ENCODE results near the gene LRRTM4. TPM values are rescaled to one million over a fixed set of nuclear protein-coding genes. Genes with fewer than 3 reads are reported as not detected.
A peak's percentile ranks its signal among the peaks of the same experiment; 100 is the strongest.

Gene LRRTM4
- total RNA-seq, 1 experiment from 2014 or later: not detected

DNA sequence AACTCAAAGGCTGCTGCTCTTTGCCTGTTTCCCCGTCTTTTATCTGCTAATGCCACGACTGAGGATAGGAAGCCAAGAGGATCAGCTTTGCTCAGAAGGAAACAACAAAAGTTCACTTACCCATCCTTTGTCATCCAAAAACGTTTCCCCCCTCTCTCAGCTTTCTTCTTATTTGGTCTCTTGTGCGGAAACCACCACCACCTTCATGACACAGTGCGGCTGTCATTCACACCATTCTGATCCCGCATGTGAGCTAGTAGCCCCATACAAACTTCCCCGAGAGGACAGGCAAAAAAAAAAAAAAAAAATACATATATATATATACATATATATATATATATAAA, 656 bp downstream of the LRRTM4 start:
- Histone ChIP-seq H3K9me2 (replicated peaks; ENCODE audit: insufficient read depth, low read length) (peaks cover 5% of the 10 kb centered on the region; the same call in 1 of the 2 replicates), H3K27ac (ENCODE audit: low read length) (no peak overlapping the region), H3K4me1 (ENCODE audit: low read length) (no peaks in the 10 kb centered on the region), H3K4me2 (ENCODE audit: low read depth, low read length, poor library complexity, severe bottlenecking) (no peak overlapping the region), H3K36me3 (ENCODE audit: insufficient read depth, low read length) (no peaks in the 10 kb centered on the region), H2AFZ (ENCODE audit: low read length) (no peak overlapping the region), H3K9ac (ENCODE audit: low read length) (no peak overlapping the region), H3K9me3 (ENCODE audit: low read length) (peaks cover 7% of the 10 kb centered on the region), H3K27me3 (ENCODE audit: low read length) (no peaks in the 10 kb centered on the region), H3K79me2 (ENCODE audit: low read length) (no peaks in the 10 kb centered on the region), H3K4me3 (ENCODE audit: low read length) (no peak overlapping the region), H4K20me1 (ENCODE audit: insufficient read depth, low read depth, low read length) (no peaks in the 10 kb centered on the region)
- no peak for DNase-seq

GRCh38 chr2:77520641-77521547, 1.3 kb downstream of the LRRTM4 start:
- no peaks in the 10 kb centered on the region for H3K79me2 ChIP-seq (ENCODE audit: low read length)
- peaks cover 7% of the 10 kb centered on the region for H3K9me3 ChIP-seq (ENCODE audit: low read length)
- DNase-seq: no peak
- no peaks in the 10 kb centered on the region for H3K4me1 ChIP-seq (ENCODE audit: low read length)
- H2AFZ ChIP-seq (ENCODE audit: low read length): no peak overlapping the region
- peaks cover 6% of the 10 kb centered on the region; the same call in 1 of the 2 replicates for H3K9me2 ChIP-seq (replicated peaks; ENCODE audit: insufficient read depth, low read length)
- no peaks in the 10 kb centered on the region for H3K36me3 ChIP-seq (ENCODE audit: insufficient read depth, low read length)
- H3K4me2 ChIP-seq (ENCODE audit: low read depth, low read length, poor library complexity, severe bottlenecking): no peak overlapping the region
- H3K9ac ChIP-seq (ENCODE audit: low read length): no peak overlapping the region
- no peak overlapping the region for H3K27ac ChIP-seq (ENCODE audit: low read length)
- no peaks in the 10 kb centered on the region for H3K27me3 ChIP-seq (ENCODE audit: low read length)
- no peaks in the 10 kb centered on the region for H4K20me1 ChIP-seq (ENCODE audit: insufficient read depth, low read depth, low read length)
- no peak overlapping the region for H3K4me3 ChIP-seq (ENCODE audit: low read length)

DNA sequence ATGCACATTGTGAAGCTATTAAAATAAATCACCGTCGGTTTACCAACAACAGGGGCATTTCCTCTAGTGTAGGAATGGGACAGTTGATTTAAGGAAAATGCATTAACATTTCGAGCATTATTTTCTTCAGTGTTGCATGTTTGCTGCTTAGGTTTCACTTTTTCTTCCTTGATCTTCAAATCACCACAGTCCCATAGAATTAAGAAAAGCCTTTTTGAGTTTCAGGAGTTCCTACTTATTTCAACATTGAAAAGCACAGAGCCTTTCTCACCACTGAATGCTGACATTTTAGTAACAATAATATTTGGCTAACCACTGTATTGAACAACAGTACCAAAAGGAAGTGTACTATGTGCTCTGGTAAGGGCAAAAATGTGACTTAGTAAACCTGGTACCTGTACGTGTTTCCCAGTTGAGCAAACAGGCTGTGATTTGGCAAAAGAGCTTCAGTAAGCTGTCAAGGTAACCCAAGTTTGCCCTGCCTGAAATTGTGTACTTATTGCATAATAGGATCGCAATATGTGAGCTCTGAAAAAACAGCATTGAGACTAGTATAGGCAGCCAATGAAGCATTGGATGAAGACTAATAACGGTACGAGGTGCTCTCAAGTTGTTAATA, 2.2 kb downstream of the LRRTM4 start:
- no peaks in the 10 kb centered on the region for H3K36me3 ChIP-seq (ENCODE audit: insufficient read depth, low read length)
- no peak for DNase-seq
- no peaks in the 10 kb centered on the region for H4K20me1 ChIP-seq (ENCODE audit: insufficient read depth, low read depth, low read length)
- peaks cover 6% of the 10 kb centered on the region; the same call in 1 of the 2 replicates for H3K9me2 ChIP-seq (replicated peaks; ENCODE audit: insufficient read depth, low read length)
- no peak overlapping the region for H3K4me2 ChIP-seq (ENCODE audit: low read depth, low read length, poor library complexity, severe bottlenecking)
- H3K27me3 ChIP-seq (ENCODE audit: low read length): no peaks in the 10 kb centered on the region
- no peak overlapping the region for H2AFZ ChIP-seq (ENCODE audit: low read length)
- peaks cover 9% of the 10 kb centered on the region for H3K9me3 ChIP-seq (ENCODE audit: low read length)
- no peaks in the 10 kb centered on the region for H3K79me2 ChIP-seq (ENCODE audit: low read length)
- H3K4me1 ChIP-seq (ENCODE audit: low read length): no peaks in the 10 kb centered on the region
- H3K4me3 ChIP-seq (ENCODE audit: low read length): no peak overlapping the region
- no peak overlapping the region for H3K9ac ChIP-seq (ENCODE audit: low read length)
- no peak overlapping the region for H3K27ac ChIP-seq (ENCODE audit: low read length)

- no peak for DNase-seq
- no peaks in the 10 kb centered on the region for H3K79me2 ChIP-seq (ENCODE audit: low read length)
Measured at GRCh38 chr2:77519164-77519887, 2.9 kb downstream of the LRRTM4 start.

DNA sequence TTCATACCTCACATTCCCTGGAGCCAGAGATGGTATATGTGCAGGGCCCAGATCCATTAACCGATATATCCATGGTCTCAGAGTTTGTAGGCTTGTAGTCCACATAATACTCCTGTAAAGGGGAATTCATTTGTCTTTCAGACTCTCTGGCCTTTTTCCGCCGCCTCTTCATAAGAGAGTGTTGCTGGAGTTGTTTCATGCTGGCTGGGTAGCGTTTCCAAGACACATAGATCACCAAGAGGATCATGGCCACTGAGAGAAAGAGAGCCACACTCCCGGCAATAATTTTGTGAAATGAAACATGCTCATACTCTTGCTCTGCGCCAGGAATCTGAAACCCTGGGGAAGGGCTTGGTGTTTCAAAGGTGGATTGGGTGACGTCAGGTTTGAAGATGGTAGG, 3.9 kb downstream of the LRRTM4 start:
- Histone ChIP-seq H2AFZ (ENCODE audit: low read length) (no peak overlapping the region), H3K4me2 (ENCODE audit: low read depth, low read length, poor library complexity, severe bottlenecking) (no peak overlapping the region), H3K9me3 (ENCODE audit: low read length) (peaks cover 16% of the 10 kb centered on the region), H4K20me1 (ENCODE audit: insufficient read depth, low read depth, low read length) (no peaks in the 10 kb centered on the region), H3K9me2 (replicated peaks; ENCODE audit: insufficient read depth, low read length) (peaks cover 6% of the 10 kb centered on the region; the same call in 1 of the 2 replicates), H3K79me2 (ENCODE audit: low read length) (no peaks in the 10 kb centered on the region), H3K4me3 (ENCODE audit: low read length) (no peak overlapping the region), H3K27me3 (ENCODE audit: low read length) (no peaks in the 10 kb centered on the region), H3K9ac (ENCODE audit: low read length) (no peak overlapping the region), H3K4me1 (ENCODE audit: low read length) (no peaks in the 10 kb centered on the region), H3K27ac (ENCODE audit: low read length) (no peak overlapping the region), H3K36me3 (ENCODE audit: insufficient read depth, low read length) (no peaks in the 10 kb centered on the region)
- DNase-seq: no peak

More at GRCh38 chr2:77519164-77519887, 2.9 kb downstream of the LRRTM4 start:
- Histone ChIP-seq H4K20me1 (ENCODE audit: insufficient read depth, low read depth, low read length) (no peaks in the 10 kb centered on the region), H3K4me3 (ENCODE audit: low read length) (no peak overlapping the region), H3K36me3 (ENCODE audit: insufficient read depth, low read length) (no peaks in the 10 kb centered on the region), H3K9ac (ENCODE audit: low read length) (no peak overlapping the region), H3K27ac (ENCODE audit: low read length) (no peak overlapping the region), H3K9me2 (replicated peaks; ENCODE audit: insufficient read depth, low read length) (peaks cover 6% of the 10 kb centered on the region; the same call in 1 of the 2 replicates), H3K4me2 (ENCODE audit: low read depth, low read length, poor library complexity, severe bottlenecking) (no peak overlapping the region), H3K9me3 (ENCODE audit: low read length) (peaks cover 16% of the 10 kb centered on the region), H2AFZ (ENCODE audit: low read length) (no peak overlapping the region), H3K27me3 (ENCODE audit: low read length) (no peaks in the 10 kb centered on the region), H3K4me1 (ENCODE audit: low read length) (no peaks in the 10 kb centered on the region)

- no peaks in the 10 kb centered on the region for H3K27me3 ChIP-seq (ENCODE audit: low read length)
- H3K4me2 ChIP-seq (ENCODE audit: low read depth, low read length, poor library complexity, severe bottlenecking): no peak overlapping the region
- H3K9me2 ChIP-seq (replicated peaks; ENCODE audit: insufficient read depth, low read length): peaks cover 6% of the 10 kb centered on the region; the same call in 1 of the 2 replicates
- H3K9me3 ChIP-seq (ENCODE audit: low read length): peaks cover 37% of the 10 kb centered on the region
- H4K20me1 ChIP-seq (ENCODE audit: insufficient read depth, low read depth, low read length): no peaks in the 10 kb centered on the region
- no peak for DNase-seq
- no peaks in the 10 kb centered on the region for H3K36me3 ChIP-seq (ENCODE audit: insufficient read depth, low read length)
- H2AFZ ChIP-seq (ENCODE audit: low read length): no peak overlapping the region
- H3K4me1 ChIP-seq (ENCODE audit: low read length): no peaks in the 10 kb centered on the region
- no peaks in the 10 kb centered on the region for H3K79me2 ChIP-seq (ENCODE audit: low read length)
- no peak overlapping the region for H3K27ac ChIP-seq (ENCODE audit: low read length)
- no peak overlapping the region for H3K9ac ChIP-seq (ENCODE audit: low read length)
- H3K4me3 ChIP-seq (ENCODE audit: low read length): no peak overlapping the region
Measured at GRCh38 chr2:77513191-77513590, 9.0 kb downstream of the LRRTM4 start.

DNA sequence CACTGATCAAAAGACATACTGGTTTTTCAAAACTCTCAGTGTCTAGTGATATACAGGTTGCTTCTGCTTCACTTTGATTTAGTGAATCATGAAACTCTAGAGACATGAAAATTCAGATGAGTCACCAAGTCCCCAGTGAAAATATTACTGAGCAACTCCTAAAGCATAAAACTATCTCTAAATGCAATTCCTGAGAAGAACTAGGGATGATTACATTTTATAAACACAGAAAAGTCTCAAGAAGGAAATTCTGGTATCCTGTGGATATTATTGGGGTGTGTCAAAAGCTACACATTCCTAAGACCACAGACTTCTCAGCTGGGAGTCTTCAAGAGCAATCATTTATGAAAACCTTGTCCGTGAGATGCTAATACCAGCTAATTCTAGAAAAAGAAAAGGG, 9.7 kb downstream of the LRRTM4 start:
- Histone ChIP-seq H3K27ac (ENCODE audit: low read length) (no peak overlapping the region), H3K9ac (ENCODE audit: low read length) (no peak overlapping the region), H4K20me1 (ENCODE audit: insufficient read depth, low read depth, low read length) (no peaks in the 10 kb centered on the region), H2AFZ (ENCODE audit: low read length) (no peak overlapping the region), H3K36me3 (ENCODE audit: insufficient read depth, low read length) (no peaks in the 10 kb centered on the region), H3K79me2 (ENCODE audit: low read length) (no peaks in the 10 kb centered on the region), H3K9me2 (replicated peaks; ENCODE audit: insufficient read depth, low read length) (0 out of 2 replicates have a peak, but pooled peaks cover 6% of the 10 kb centered on the region), H3K27me3 (ENCODE audit: low read length) (no peaks in the 10 kb centered on the region), H3K4me2 (ENCODE audit: low read depth, low read length, poor library complexity, severe bottlenecking) (no peak overlapping the region), H3K9me3 (ENCODE audit: low read length) (peaks cover 44% of the 10 kb centered on the region), H3K4me1 (ENCODE audit: low read length) (no peaks in the 10 kb centered on the region), H3K4me3 (ENCODE audit: low read length) (no peak overlapping the region)
- DNase-seq: peak; percentile 22

- no peak for DNase-seq
- no peaks in the 10 kb centered on the region for H3K27me3 ChIP-seq (ENCODE audit: low read length)
- no peaks in the 10 kb centered on the region for H3K9me2 ChIP-seq (replicated peaks; ENCODE audit: insufficient read depth, low read length)
- H3K4me3 ChIP-seq (ENCODE audit: low read length): no peak overlapping the region
- H3K27ac ChIP-seq (ENCODE audit: low read length): no peak overlapping the region
- no peaks in the 10 kb centered on the region for H3K4me1 ChIP-seq (ENCODE audit: low read length)
- H3K36me3 ChIP-seq (ENCODE audit: insufficient read depth, low read length): no peaks in the 10 kb centered on the region
- no peak overlapping the region for H3K9ac ChIP-seq (ENCODE audit: low read length)
- no peaks in the 10 kb centered on the region for H4K20me1 ChIP-seq (ENCODE audit: insufficient read depth, low read depth, low read length)
- no peak overlapping the region for H3K4me2 ChIP-seq (ENCODE audit: low read depth, low read length, poor library complexity, severe bottlenecking)
- peaks cover 44% of the 10 kb centered on the region for H3K9me3 ChIP-seq (ENCODE audit: low read length)
- H3K79me2 ChIP-seq (ENCODE audit: low read length): no peaks in the 10 kb centered on the region
- no peak overlapping the region for H2AFZ ChIP-seq (ENCODE audit: low read length)
Measured at GRCh38 chr2:77508511-77508910, 13.7 kb downstream of the LRRTM4 start.
